Fibroblast of lung (primary cell): ENCODE data around the gene HSD17B3. TPM values are rescaled to one million over a fixed set of nuclear protein-coding genes. Genes with fewer than 3 reads are reported as not detected.

ENCODE experiments used
- DNase-seq, 2 donors: peaks; one replicate each; pipeline versions ENCODE4 v3.0.0 to v3.0.0-alpha.2; 2010; ENCODE audit warnings: low read depth in 2 of 2
- H2AFZ ChIP-seq: 2 replicates; pipeline ENCODE4 v1.5.1; 2012; ENCODE audit warnings: low read length, control low read depth, inconsistent platforms
- H3K27ac ChIP-seq: 2 replicates; pipeline ENCODE4 v1.5.1; 2011; ENCODE audit warnings: low read length, control low read depth; ENCODE audit not compliant: insufficient read depth
- H3K27me3 ChIP-seq: 2 replicates; pipeline ENCODE4 v1.5.1; 2011; ENCODE audit warnings: mild to moderate bottlenecking, low read length; ENCODE audit not compliant: control insufficient read depth, insufficient read depth
- H3K36me3 ChIP-seq: 2 replicates; pipeline ENCODE4 v1.5.1; 2011; ENCODE audit warnings: low read length; ENCODE audit not compliant: control insufficient read depth, insufficient read depth
- H3K4me1 ChIP-seq: 2 replicates; pipeline ENCODE4 v1.5.1; 2011; ENCODE audit warnings: low read length; ENCODE audit not compliant: control insufficient read depth, insufficient read depth; ENCODE audit errors: extremely low read depth
- H3K4me2 ChIP-seq: 2 replicates; pipeline ENCODE4 v1.5.1; 2011; ENCODE audit warnings: low read length, control low read depth; ENCODE audit not compliant: insufficient read depth; ENCODE audit errors: extremely low read depth
- H3K4me3 ChIP-seq, 4 experiments: fragments of 200-600 bp in 1 of 4; sonication (generic) in 1 of 4; replicated peaks in 1 of 4; 2 replicates each; pipeline ENCODE4 v1.5.1; 2011 to 2016; ENCODE audit warnings: low read length in 4 of 4, low read depth in 3 of 4, mild to moderate bottlenecking in 3 of 4, control low read depth in 2 of 4, inconsistent platforms in 1 of 4, mixed read lengths in 1 of 4; ENCODE audit not compliant: insufficient read depth in 1 of 4; ENCODE audit errors: control extremely low read depth in 1 of 4
- H3K79me2 ChIP-seq: 2 replicates; pipeline ENCODE4 v1.5.1; 2012; ENCODE audit warnings: mild to moderate bottlenecking, low read length, inconsistent platforms; ENCODE audit not compliant: control insufficient read depth, insufficient read depth
- H3K9ac ChIP-seq: 2 replicates; pipeline ENCODE4 v1.5.1; 2011; ENCODE audit warnings: mild to moderate bottlenecking, low read length, control low read depth; ENCODE audit not compliant: insufficient read depth
- H3K9me3 ChIP-seq: 2 replicates; pipeline ENCODE4 v1.5.1; 2012; ENCODE audit warnings: low read depth, low read length; ENCODE audit not compliant: control insufficient read depth, insufficient read depth
- H4K20me1 ChIP-seq: 2 replicates; pipeline ENCODE4 v1.5.1; 2011; ENCODE audit warnings: low read length; ENCODE audit not compliant: control insufficient read depth, insufficient read depth; ENCODE audit errors: extremely low read depth
- EZH2 ChIP-seq: IDR thresholded peaks from 2 replicates; pipeline ENCODE4 v1.5.1; 2012; ENCODE audit warnings: low read length, control low read depth, mild to moderate bottlenecking; ENCODE audit errors: missing control alignments
- polyA plus RNA-seq, 2 donors: library from polyadenylated mRNA; depleted of rRNA in 1 of 2; stranded (reverse) in 1 of 2; unstranded in 1 of 2; fragments of >200 nt; gene quantifications; 2 replicates each; pipeline ENCODE4 v1.2.1, GENCODE V29; 2011 to 2012; ENCODE audit warnings: missing spikeins in 1 of 2
- total RNA-seq: library from RNA; depleted of rRNA; stranded (reverse); fragments of >200 nt; gene quantifications from 2 replicates; pipeline ENCODE4 v1.2.1, GENCODE V29; 2014
- TF ChIP-seq, protein P1 (sequence below), 2 donors: IDR thresholded peaks in 1 of 2; conservative IDR thresholded peaks in 1 of 2; 1 replicate in 1 of 2; 2 replicates in 1 of 2; pipeline ENCODE4 v1.5.1; 2011 to 2012; ENCODE audit warnings: low read length in 2 of 2, control low read depth in 1 of 2, inconsistent platforms in 1 of 2, low read depth in 1 of 2, mild to moderate bottlenecking in 1 of 2

The HSD17B3 gene
- total and polyA plus RNA-seq, 2 donors (not counting 1 experiment from before 2014, with no cell fraction given): 0.17 TPM; not detected in 1

DNA sequence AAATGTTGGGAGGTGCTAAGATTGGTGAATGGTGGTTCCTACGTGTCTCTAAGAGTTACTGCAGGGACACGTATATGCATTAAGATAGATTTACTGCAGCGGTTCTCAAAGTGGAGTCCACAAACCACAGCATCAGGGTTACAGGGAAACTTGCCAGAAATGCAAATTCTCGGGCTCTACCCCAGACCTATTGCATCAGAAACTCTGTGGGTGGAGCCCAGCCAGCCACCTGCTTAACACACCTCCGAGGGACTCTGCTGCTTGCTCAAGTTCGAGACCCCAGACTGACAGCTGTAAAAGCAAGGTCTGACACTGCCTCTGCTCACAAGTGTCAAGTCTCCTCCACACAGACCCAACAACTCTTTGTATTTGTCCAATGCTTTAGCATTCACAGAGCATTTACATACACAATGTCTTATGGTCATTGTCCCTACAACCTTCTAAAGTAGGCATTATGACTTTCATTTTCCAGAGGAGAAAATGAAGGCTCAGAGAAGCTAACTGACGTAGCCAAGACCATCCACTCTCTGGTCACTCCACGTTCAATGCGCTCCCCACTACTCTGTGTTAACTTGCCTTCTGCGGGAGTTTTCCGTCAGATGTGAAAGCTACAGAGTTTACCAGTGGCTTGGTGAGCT lies 48.8 kb downstream of the HSD17B3 start:
- Histone ChIP-seq H3K4me3 (no peak overlapping the region), H4K20me1 (no peaks in the 10 kb centered on the region), H3K27ac (no peak overlapping the region), H3K9ac (no peak overlapping the region), H3K36me3 (no peaks in the 10 kb centered on the region), H2AFZ (no peak overlapping the region), H3K4me2 (no peak overlapping the region), H3K9me3 (no peaks in the 10 kb centered on the region), H3K4me1 (no peaks in the 10 kb centered on the region), H3K27me3 (peaks cover 4% of the 10 kb centered on the region), H3K79me2 (no peaks in the 10 kb centered on the region)
- TF ChIP-seq, protein P1, sequence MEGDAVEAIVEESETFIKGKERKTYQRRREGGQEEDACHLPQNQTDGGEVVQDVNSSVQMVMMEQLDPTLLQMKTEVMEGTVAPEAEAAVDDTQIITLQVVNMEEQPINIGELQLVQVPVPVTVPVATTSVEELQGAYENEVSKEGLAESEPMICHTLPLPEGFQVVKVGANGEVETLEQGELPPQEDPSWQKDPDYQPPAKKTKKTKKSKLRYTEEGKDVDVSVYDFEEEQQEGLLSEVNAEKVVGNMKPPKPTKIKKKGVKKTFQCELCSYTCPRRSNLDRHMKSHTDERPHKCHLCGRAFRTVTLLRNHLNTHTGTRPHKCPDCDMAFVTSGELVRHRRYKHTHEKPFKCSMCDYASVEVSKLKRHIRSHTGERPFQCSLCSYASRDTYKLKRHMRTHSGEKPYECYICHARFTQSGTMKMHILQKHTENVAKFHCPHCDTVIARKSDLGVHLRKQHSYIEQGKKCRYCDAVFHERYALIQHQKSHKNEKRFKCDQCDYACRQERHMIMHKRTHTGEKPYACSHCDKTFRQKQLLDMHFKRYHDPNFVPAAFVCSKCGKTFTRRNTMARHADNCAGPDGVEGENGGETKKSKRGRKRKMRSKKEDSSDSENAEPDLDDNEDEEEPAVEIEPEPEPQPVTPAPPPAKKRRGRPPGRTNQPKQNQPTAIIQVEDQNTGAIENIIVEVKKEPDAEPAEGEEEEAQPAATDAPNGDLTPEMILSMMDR (conservative IDR thresholded peaks at IDR 0.05 in 1 of 2, IDR thresholded peaks at IDR 0.05 in 1 of 2; ENCODE audit: low read depth in 1 of 2, low read length in 2 of 2): no peak
- TF ChIP-seq EZH2: no peak
- no peak for DNase-seq

DNA sequence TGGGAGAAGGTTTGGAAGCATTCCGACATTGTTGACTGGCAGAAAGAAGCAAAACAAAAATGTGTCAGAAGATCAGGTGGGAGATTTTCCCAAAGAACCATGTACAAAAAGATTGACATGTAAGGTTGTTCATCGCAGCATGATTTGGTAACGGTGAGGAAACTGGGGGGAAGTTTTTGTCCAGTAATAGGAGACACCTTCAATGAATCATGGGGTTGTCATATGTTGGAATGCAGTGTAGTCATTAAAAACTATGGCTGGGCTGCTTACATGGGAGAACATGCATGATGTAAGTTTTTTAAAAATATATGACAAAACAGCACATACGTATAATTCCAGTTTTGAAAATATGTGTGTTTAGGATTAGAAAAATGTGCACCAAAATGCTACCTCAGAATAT lies 50.5 kb downstream of the HSD17B3 start:
- no peak overlapping the region for H2AFZ ChIP-seq
- no peak overlapping the region for H3K4me3 ChIP-seq
- no peaks in the 10 kb centered on the region for H3K4me1 ChIP-seq
- no peak for DNase-seq
- no peaks in the 10 kb centered on the region for H3K79me2 ChIP-seq
- no peak overlapping the region for H3K4me2 ChIP-seq
- H3K9me3 ChIP-seq: no peaks in the 10 kb centered on the region
- no peaks in the 10 kb centered on the region for H3K36me3 ChIP-seq
- TF ChIP-seq, protein P1 (conservative IDR thresholded peaks at IDR 0.05 in 1 of 2, IDR thresholded peaks at IDR 0.05 in 1 of 2; ENCODE audit: low read depth in 1 of 2, low read length in 2 of 2): no peak
- TF ChIP-seq EZH2: no peak
- no peak overlapping the region for H3K27ac ChIP-seq
- no peaks in the 10 kb centered on the region for H4K20me1 ChIP-seq
- H3K27me3 ChIP-seq: peaks cover 4% of the 10 kb centered on the region
- H3K9ac ChIP-seq: no peak overlapping the region

DNA sequence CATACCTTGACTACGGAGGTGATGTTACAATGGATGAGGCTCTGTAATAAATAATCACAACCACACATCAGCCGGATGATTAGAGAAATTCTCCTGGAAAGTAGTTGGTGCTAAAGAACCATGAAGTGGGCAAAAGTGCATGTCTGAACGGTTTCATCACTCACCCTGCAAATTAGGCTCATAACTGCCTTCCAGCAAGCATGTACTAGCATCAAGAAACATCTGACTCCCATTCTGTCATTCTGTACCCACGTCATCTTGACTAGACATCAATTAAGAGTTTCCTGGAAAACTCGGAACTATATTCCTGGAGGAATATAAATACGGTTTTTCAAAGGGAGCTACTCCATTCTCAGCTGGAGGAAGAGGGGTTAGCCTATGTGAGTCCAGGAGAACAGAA lies 52.2 kb downstream of the HSD17B3 start:
- H3K27me3 ChIP-seq: peaks cover 4% of the 10 kb centered on the region

More for the DNA sequence above, 52.2 kb downstream of the HSD17B3 start:
- Histone ChIP-seq H3K4me2 (no peak overlapping the region), H2AFZ (no peak overlapping the region), H3K9me3 (no peaks in the 10 kb centered on the region), H3K4me3 (no peak overlapping the region), H3K4me1 (no peaks in the 10 kb centered on the region), H3K79me2 (no peaks in the 10 kb centered on the region), H3K9ac (no peak overlapping the region), H4K20me1 (no peaks in the 10 kb centered on the region), H3K36me3 (no peaks in the 10 kb centered on the region), H3K27ac (no peak overlapping the region)
- DNase-seq: no peak
- no peak for TF ChIP-seq EZH2
- TF ChIP-seq, protein P1 (conservative IDR thresholded peaks at IDR 0.05 in 1 of 2, IDR thresholded peaks at IDR 0.05 in 1 of 2; ENCODE audit: low read depth in 1 of 2, low read length in 2 of 2): no peak
